GM23338 (cell line): ENCODE data around the gene CPNE8. TPM values are rescaled to one million over a fixed set of nuclear protein-coding genes. Genes with fewer than 3 reads are reported as not detected.

ENCODE experiments used
- ATAC-seq: fragments of 200-7000 bp; cut with Tn5 transposase; 3 replicates; pipeline ENCODE4 v1.9.1; 2020
- DNase-seq: peaks from one replicate; pipeline ENCODE4 v3.0.0-alpha.2; 2015; ENCODE audit warnings: low spot score
- H2AFZ ChIP-seq: fragments of 200-600 bp; sonication (generic); 2 replicates; pipeline ENCODE4 v1.8.0; 2016; ENCODE audit warnings: antibody characterized with exemption, mild to moderate bottlenecking, moderate library complexity
- H3F3A ChIP-seq: fragments of 200-600 bp; sonication (generic); replicated peaks from 2 replicates; pipeline ENCODE4 v1.8.0; 2017; ENCODE audit warnings: antibody characterized with exemption, mixed run types, low read depth
- H3K27ac ChIP-seq: fragments of 200-600 bp; sonication (generic); 2 replicates; pipeline ENCODE4 v1.6.1; 2016; ENCODE audit warnings: low read depth
- H3K27me3 ChIP-seq: fragments of 200-600 bp; sonication (generic); 2 replicates; pipeline ENCODE4 v1.8.0; 2016; ENCODE audit warnings: mild to moderate bottlenecking, mixed run types, moderate library complexity; ENCODE audit not compliant: insufficient read depth
- H3K36me3 ChIP-seq: fragments of 200-600 bp; sonication (generic); 2 replicates; pipeline ENCODE4 v1.8.0; 2016; ENCODE audit warnings: mild to moderate bottlenecking; ENCODE audit not compliant: insufficient read depth
- H3K4me1 ChIP-seq: fragments of 200-600 bp; sonication (generic); 2 replicates; pipeline ENCODE4 v1.8.0; 2016; ENCODE audit warnings: mild to moderate bottlenecking, moderate library complexity; ENCODE audit not compliant: insufficient read depth
- H3K4me2 ChIP-seq: fragments of 200-600 bp; sonication (generic); 2 replicates; pipeline ENCODE4 v1.7.1; 2017; ENCODE audit warnings: mixed run types
- H3K4me3 ChIP-seq: fragments of 200-600 bp; sonication (generic); 2 replicates; pipeline ENCODE4 v1.6.1; 2016; ENCODE audit warnings: mixed run types
- H3K79me2 ChIP-seq: fragments of 200-600 bp; sonication (generic); replicated peaks from 2 replicates; pipeline ENCODE4 v1.8.0; 2017; ENCODE audit warnings: mild to moderate bottlenecking; ENCODE audit not compliant: insufficient read depth
- H3K9me2 ChIP-seq: fragments of 200-600 bp; sonication (generic); 2 replicates; pipeline ENCODE4 v1.8.0; 2017; ENCODE audit not compliant: insufficient read depth
- H4K20me1 ChIP-seq: fragments of 200-600 bp; sonication (generic); replicated peaks from 2 replicates; pipeline ENCODE4 v1.8.0; 2017; ENCODE audit warnings: mild to moderate bottlenecking; ENCODE audit not compliant: insufficient read depth
- H3K27ac Mint-ChIP-seq: 2 replicates; pipeline ENCODE4 v1.8.0; 2020; ENCODE audit warnings: inconsistent platforms, mild to moderate bottlenecking, moderate library complexity, mixed read lengths
- H3K27me3 Mint-ChIP-seq: 3 replicates; pipeline ENCODE4 v1.8.0; 2022; ENCODE audit warnings: low read depth, mild to moderate bottlenecking, moderate library complexity, mixed read lengths, inconsistent platforms; ENCODE audit not compliant: insufficient read depth, poor library complexity
- H3K36me3 Mint-ChIP-seq: 3 replicates; pipeline ENCODE4 v1.8.0; 2021; ENCODE audit warnings: low read depth, mild to moderate bottlenecking, inconsistent platforms, moderate library complexity, mixed read lengths
- H3K4me1 Mint-ChIP-seq: 3 replicates; pipeline ENCODE4 v1.8.0; 2020; ENCODE audit warnings: mild to moderate bottlenecking, inconsistent platforms, mixed read lengths
- H3K4me3 Mint-ChIP-seq: 3 replicates; pipeline ENCODE4 v1.8.0; 2021; ENCODE audit warnings: moderate library complexity, mild to moderate bottlenecking, inconsistent platforms, mixed read lengths
- H3K9me3 Mint-ChIP-seq: 3 replicates; pipeline ENCODE4 v1.8.0; 2020; ENCODE audit warnings: moderate library complexity, mild to moderate bottlenecking, inconsistent platforms, mixed read lengths
- CREB1 ChIP-seq: fragments of 250-450 bp; sonication (Bioruptor Pico); IDR thresholded peaks from 2 replicates; pipeline ENCODE4 v1.5.0; 2020; ENCODE audit warnings: low read depth, mild to moderate bottlenecking, moderate library complexity
- CTCF ChIP-seq, 2 experiments: fragments of 200-600 bp in 1 of 2; sonication (generic) in 1 of 2; conservative IDR thresholded peaks; 2 replicates each; pipeline versions ENCODE4 v1.5.1 to v1.6.1; 2016 to 2017; ENCODE audit warnings: antibody characterized with exemption in 2 of 2, low read depth in 2 of 2, mild to moderate bottlenecking in 2 of 2, moderate library complexity in 1 of 2
- EZH2phosphoT487 ChIP-seq: fragments of 200-600 bp; sonication (generic); IDR thresholded peaks from one replicate; pipeline ENCODE4 v1.8.1; 2018; ENCODE audit warnings: antibody characterized with exemption; ENCODE audit not compliant: unreplicated experiment
- NANOG ChIP-seq: IDR thresholded peaks from 2 replicates; pipeline ENCODE4 v1.6.1; 2016; ENCODE audit warnings: antibody characterized with exemption, borderline replicate concordance
- POLR2AphosphoS5 ChIP-seq: IDR thresholded peaks from 2 replicates; pipeline ENCODE4 v1.6.1; 2016; ENCODE audit warnings: antibody characterized with exemption, low read depth
- REST ChIP-seq: IDR thresholded peaks from one replicate; pipeline ENCODE4 v1.6.1; 2018; ENCODE audit warnings: antibody characterized with exemption; ENCODE audit not compliant: unreplicated experiment
- polyA plus RNA-seq: library from polyadenylated mRNA; unstranded; fragments of >200 nt; fragmentation: Nextera tagmentation; extraction: Ambion mirVana; gene quantifications from 2 replicates; pipeline ENCODE4 v1.2.1, GENCODE V29; 2016
- total RNA-seq: library from RNA; depleted of rRNA; stranded (reverse); fragments of >200 nt; shearing (Covaris generic); gene quantifications from 2 replicates; pipeline ENCODE4 v1.2.3, GENCODE V29; 2014
- TF ChIP-seq, protein P1 (sequence below): IDR thresholded peaks from 2 replicates; pipeline ENCODE4 v1.6.1; 2016; ENCODE audit warnings: antibody characterized with exemption

CPNE8 gene
- total and polyA plus RNA-seq, 2 experiments from 2014 or later: 8.7 to 10.1 TPM

DNA sequence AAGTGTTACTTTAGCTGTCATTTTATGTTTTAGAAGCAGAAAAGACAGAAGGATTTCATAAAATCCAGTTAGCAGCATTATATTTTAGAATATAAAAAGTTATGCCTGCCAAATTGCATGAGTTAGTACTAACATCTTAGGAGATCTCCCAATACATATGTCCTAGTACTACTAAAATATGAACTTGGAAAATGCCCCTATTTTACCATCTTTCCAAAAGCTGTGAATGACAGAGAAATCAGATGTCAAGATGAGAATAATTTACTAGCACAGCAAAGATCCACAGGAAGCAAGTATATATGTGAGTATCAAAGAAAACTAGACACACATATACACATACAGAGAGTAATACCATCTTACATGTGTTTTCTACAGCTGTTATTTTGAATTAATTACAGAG, 196.9 kb downstream of the CPNE8 start:
- Mint-ChIP-seq H3K27me3 (no peaks in the 10 kb centered on the region), H3K9me3 (no peaks in the 10 kb centered on the region; the same call in 2 of the 3 replicates), H3K4me3 (no peak overlapping the region), H3K27ac (no peak overlapping the region), H3K36me3 (no peaks in the 10 kb centered on the region), H3K4me1 (peaks cover 2% of the 10 kb centered on the region; the same call in 1 of the 3 replicates)
- no peaks in the 10 kb centered on the region for H3K79me2 ChIP-seq
- no peak overlapping the region for H3K27ac ChIP-seq
- no peaks in the 10 kb centered on the region for H3F3A ChIP-seq
- ATAC-seq: no peak
- H3K4me1 ChIP-seq: no peaks in the 10 kb centered on the region
- H4K20me1 ChIP-seq: no peaks in the 10 kb centered on the region
- no peaks in the 10 kb centered on the region for H3K9me2 ChIP-seq
- H2AFZ ChIP-seq: no peak overlapping the region
- no peak for DNase-seq
- no peaks in the 10 kb centered on the region for H3K27me3 ChIP-seq
- no peak overlapping the region for H3K4me3 ChIP-seq
- no peaks in the 10 kb centered on the region for H3K36me3 ChIP-seq
- TF ChIP-seq NANOG (no peak), POLR2AphosphoS5 (no peak), EZH2phosphoT487 (no peak)
- H3K4me2 ChIP-seq: no peak overlapping the region

DNA sequence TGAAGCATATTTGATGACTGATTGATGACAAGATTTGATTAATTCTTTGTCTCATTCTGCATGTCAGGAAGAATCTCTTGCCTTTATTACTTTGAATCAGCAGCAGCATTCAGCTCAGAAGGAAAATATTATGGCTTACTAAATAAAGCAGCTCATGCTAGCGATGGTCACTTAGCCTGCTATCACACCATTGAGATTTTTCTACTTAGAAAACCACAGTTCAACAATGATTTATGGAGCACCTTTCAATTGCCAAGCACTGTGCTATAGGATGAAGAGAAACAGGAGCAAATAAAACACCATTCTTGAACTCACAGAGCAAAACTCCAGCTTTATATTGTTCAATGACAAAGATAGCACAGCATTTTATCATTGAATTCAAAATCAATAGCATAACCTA, 197.7 kb downstream of the CPNE8 start:
- no peak overlapping the region for H3K4me3 ChIP-seq
- no peaks in the 10 kb centered on the region for H3K36me3 ChIP-seq
- peaks cover 2% of the 10 kb centered on the region; the same call in 1 of the 3 replicates for H3K4me1 Mint-ChIP-seq
- H2AFZ ChIP-seq: no peak overlapping the region
- no peaks in the 10 kb centered on the region for H3K27me3 ChIP-seq
- H3K9me3 Mint-ChIP-seq: no peaks in the 10 kb centered on the region; the same call in 2 of the 3 replicates
- H3K27me3 Mint-ChIP-seq: no peaks in the 10 kb centered on the region
- no peak overlapping the region for H3K4me3 Mint-ChIP-seq
- H3K9me2 ChIP-seq: no peaks in the 10 kb centered on the region
- no peaks in the 10 kb centered on the region for H4K20me1 ChIP-seq
- no peaks in the 10 kb centered on the region for H3F3A ChIP-seq
- H3K4me2 ChIP-seq: no peak overlapping the region
- no peak overlapping the region for H3K27ac ChIP-seq
- TF ChIP-seq REST: no peak
- TF ChIP-seq CTCF (conservative IDR thresholded peaks at IDR 0.05; ENCODE audit: low read depth in 2 of 2): no peak
- TF ChIP-seq, protein P1, sequence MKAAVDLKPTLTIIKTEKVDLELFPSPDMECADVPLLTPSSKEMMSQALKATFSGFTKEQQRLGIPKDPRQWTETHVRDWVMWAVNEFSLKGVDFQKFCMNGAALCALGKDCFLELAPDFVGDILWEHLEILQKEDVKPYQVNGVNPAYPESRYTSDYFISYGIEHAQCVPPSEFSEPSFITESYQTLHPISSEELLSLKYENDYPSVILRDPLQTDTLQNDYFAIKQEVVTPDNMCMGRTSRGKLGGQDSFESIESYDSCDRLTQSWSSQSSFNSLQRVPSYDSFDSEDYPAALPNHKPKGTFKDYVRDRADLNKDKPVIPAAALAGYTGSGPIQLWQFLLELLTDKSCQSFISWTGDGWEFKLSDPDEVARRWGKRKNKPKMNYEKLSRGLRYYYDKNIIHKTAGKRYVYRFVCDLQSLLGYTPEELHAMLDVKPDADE: no peak
- TF ChIP-seq CREB1 (CRISPR knock-in tag): no peak
- no peak overlapping the region for H3K27ac Mint-ChIP-seq
- ATAC-seq (no peak), DNase-seq (no peak)
- H3K4me1 ChIP-seq: no peaks in the 10 kb centered on the region
- H3K36me3 Mint-ChIP-seq: no peaks in the 10 kb centered on the region
- H3K79me2 ChIP-seq: no peaks in the 10 kb centered on the region
